ENCODE data around the gene THTPA.

THTPA gene

DNA sequence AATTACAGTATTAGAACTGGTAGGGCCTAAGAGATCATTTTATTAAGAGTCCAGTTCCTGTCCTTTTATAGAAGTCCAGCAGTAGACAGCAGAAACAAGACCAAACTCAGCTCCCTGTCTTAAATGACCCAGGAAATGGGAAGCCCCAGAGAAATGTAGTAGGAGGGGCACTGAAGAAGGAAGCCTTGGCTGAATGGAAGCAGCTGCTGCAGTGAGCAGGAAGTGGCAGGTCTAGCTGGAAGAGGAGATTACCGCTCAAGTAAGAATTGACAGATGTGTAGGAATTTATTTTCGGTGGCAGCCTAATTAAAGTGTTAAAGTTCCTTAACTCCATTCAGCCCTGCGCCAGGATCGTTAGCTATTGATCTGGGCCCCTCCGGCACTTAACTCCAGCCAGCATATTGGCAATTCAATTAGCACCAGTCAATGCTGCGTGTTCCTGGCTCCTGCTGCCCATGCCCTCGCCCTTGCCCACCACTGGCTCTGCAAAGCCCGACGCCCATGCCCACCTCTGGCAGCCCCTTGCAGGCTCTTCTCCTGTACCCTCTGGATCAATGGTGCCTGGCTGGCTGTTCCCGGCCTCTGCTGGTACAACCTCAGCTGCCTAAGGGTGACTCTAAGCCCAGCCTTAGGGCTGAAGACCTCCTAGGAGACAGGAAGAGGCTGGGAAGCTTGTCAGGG is 25.6 kb upstream of the THTPA start:
- TF ChIP-seq, protein P1, sequence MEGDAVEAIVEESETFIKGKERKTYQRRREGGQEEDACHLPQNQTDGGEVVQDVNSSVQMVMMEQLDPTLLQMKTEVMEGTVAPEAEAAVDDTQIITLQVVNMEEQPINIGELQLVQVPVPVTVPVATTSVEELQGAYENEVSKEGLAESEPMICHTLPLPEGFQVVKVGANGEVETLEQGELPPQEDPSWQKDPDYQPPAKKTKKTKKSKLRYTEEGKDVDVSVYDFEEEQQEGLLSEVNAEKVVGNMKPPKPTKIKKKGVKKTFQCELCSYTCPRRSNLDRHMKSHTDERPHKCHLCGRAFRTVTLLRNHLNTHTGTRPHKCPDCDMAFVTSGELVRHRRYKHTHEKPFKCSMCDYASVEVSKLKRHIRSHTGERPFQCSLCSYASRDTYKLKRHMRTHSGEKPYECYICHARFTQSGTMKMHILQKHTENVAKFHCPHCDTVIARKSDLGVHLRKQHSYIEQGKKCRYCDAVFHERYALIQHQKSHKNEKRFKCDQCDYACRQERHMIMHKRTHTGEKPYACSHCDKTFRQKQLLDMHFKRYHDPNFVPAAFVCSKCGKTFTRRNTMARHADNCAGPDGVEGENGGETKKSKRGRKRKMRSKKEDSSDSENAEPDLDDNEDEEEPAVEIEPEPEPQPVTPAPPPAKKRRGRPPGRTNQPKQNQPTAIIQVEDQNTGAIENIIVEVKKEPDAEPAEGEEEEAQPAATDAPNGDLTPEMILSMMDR (IDR thresholded peaks at IDR 0.05; ENCODE audit: insufficient read depth, low read length, poor library complexity, severe bottlenecking), result no peak
- H3K36me3 ChIP-seq (ENCODE audit: control insufficient read depth, insufficient read depth, low read length), result no peaks in the 10 kb centered on the region; the same call in none of the 2 replicates
- H3K4me3 ChIP-seq (replicated peaks; ENCODE audit: low read depth, low read length), result no peak overlapping the region
- no peak for DNase-seq (ENCODE audit: extremely low read depth, insufficient read length)
- H3K27me3 ChIP-seq (replicated peaks; ENCODE audit: control insufficient read depth, insufficient read depth, low read length), result no peaks in the 10 kb centered on the region

DNA sequence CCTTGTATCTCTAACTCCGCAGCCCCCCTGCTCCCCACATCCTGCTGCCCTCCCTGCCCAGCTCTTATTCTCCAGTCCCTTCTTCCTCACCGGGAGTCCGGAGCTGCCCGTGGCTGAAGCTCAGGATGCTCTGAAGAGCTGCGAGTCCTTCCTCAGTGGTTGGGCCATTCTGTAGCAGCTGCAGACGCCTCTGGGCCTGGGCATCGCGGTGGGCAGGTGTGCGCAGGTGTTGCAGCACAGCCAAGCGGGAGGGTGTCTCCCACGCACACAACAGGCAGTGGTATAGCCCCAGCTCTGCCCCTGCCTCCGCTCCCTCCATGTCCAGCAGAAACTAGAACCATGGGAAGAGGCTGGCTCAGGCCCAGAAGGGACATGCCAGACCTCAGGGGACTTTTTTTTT is 24.7 kb upstream of the THTPA start:
- DNase-seq (ENCODE audit: extremely low read depth, insufficient read length), result no peak
- Histone ChIP-seq H3K36me3 (ENCODE audit: control insufficient read depth, insufficient read depth, low read length) (no peaks in the 10 kb centered on the region; the same call in none of the 2 replicates), H3K27me3 (replicated peaks; ENCODE audit: control insufficient read depth, insufficient read depth, low read length) (no peaks in the 10 kb centered on the region), H3K4me3 (replicated peaks; ENCODE audit: low read depth, low read length) (no peak overlapping the region)
- TF ChIP-seq, protein P1 (IDR thresholded peaks at IDR 0.05; ENCODE audit: insufficient read depth, low read length, poor library complexity, severe bottlenecking), result no peak

DNA sequence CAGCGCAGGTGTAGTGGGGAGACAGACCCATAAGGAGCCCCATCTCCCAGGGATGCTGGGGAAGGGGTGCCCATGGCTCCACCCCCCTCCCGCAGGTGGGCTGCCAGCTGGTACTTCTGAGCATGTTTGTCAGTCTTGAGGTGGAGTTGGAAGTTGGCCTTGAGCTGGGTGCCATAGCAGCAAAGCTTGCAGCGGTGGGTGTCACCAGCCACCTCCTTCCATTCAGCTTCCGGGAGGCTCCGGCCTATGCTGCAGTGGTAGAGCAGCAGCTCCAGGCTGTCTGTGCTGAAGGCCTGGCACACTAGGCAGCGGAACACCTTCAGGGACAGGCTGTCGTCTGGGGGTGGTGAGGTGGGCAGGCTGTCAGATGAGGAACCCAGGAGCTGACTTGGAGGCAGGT is 23.4 kb upstream of the THTPA start:
- TF ChIP-seq, protein P1 (IDR thresholded peaks at IDR 0.05; ENCODE audit: insufficient read depth, low read length, poor library complexity, severe bottlenecking), result no peak
- Histone ChIP-seq H3K27me3 (replicated peaks; ENCODE audit: control insufficient read depth, insufficient read depth, low read length) (no peaks in the 10 kb centered on the region), H3K36me3 (ENCODE audit: control insufficient read depth, insufficient read depth, low read length) (no peaks in the 10 kb centered on the region; the same call in none of the 2 replicates), H3K4me3 (replicated peaks; ENCODE audit: low read depth, low read length) (no peak overlapping the region)
- no peak for DNase-seq (ENCODE audit: extremely low read depth, insufficient read length)

DNA sequence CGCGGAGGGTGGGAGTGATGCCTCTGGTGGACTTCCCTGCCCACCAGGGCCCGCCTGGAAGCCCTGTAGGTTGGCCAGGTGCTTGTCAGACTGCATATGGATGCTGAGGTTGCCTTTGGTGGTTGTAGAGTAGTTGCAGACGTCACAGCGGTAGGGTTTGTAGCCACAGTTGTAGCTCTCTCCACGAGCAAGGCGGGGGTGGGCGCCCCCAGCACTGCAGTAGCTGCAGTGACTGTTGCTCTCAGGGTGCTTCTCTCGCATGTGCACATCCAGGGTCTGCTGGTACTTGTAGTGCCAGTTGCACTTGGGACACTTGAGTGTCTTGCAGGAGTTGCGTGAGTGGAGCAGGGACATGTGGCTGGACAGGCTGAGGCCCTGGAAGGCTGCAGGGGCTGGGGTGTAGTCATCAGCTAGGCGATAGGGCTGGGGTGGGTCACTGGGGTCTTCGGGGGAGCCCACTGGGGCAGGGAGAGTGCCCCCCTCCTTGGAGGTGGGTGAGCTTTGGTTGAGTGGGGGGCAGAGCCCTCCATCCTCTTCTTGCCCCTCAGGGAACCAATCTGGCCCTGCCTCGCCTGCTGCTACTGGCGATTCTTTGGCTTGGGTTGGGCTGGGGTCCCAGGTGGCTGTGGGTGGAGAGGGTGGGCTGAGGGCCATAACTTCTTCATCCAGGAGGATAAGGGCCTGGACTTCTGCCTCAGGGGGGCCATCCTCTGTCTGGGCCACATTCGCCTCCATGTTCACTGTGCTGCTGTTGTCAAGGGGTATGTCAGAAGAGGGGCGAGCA is 22.2 kb upstream of the THTPA start:
- no peak overlapping the region for H3K4me3 ChIP-seq (replicated peaks; ENCODE audit: low read depth, low read length)
- no peaks in the 10 kb centered on the region for H3K27me3 ChIP-seq (replicated peaks; ENCODE audit: control insufficient read depth, insufficient read depth, low read length)
- H3K36me3 ChIP-seq (ENCODE audit: control insufficient read depth, insufficient read depth, low read length), result no peaks in the 10 kb centered on the region; the same call in 1 of the 2 replicates
- no peak for DNase-seq (ENCODE audit: extremely low read depth, insufficient read length)
- TF ChIP-seq, protein P1 (IDR thresholded peaks at IDR 0.05; ENCODE audit: insufficient read depth, low read length, poor library complexity, severe bottlenecking), result no peak

DNA sequence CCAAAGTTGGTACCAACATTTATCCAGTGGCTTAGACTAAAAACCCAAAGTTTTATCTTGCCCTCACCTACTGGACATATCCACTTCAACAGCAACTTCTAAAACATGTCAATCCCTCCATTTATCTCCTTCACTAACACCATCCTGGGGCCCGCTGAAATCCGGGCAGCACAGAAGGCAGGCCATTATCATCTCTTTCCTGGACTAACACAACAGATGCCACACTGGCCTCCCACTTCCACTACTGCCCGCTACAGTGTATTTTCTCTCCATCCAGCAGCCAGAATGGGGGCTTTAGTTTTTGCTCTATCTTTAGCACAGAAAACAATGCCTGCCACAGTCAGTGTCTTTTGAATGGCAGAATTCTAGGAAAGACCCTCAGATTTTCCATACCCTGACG is 20.1 kb upstream of the THTPA start:
- no peak overlapping the region for H3K4me3 ChIP-seq (replicated peaks; ENCODE audit: low read depth, low read length)
- TF ChIP-seq, protein P1 (IDR thresholded peaks at IDR 0.05; ENCODE audit: insufficient read depth, low read length, poor library complexity, severe bottlenecking), result no peak
- H3K36me3 ChIP-seq (ENCODE audit: control insufficient read depth, insufficient read depth, low read length), result no peaks in the 10 kb centered on the region; the same call in 1 of the 2 replicates
- no peaks in the 10 kb centered on the region for H3K27me3 ChIP-seq (replicated peaks; ENCODE audit: control insufficient read depth, insufficient read depth, low read length)
- no peak for DNase-seq (ENCODE audit: extremely low read depth, insufficient read length)

Measured in GM06990 (cell line).